PC-3 (cell line): ENCODE measurements around the gene DERA. TPM values are rescaled to one million over a fixed set of nuclear protein-coding genes. Genes with fewer than 3 reads are reported as not detected.

Source experiments
- ATAC-seq: fragments of 200-7000 bp; cut with Tn5 transposase; 2 replicates; pipeline ENCODE4 v1.9.1; 2020; ENCODE audit warnings: mild to moderate bottlenecking, moderate library complexity
- BruUV-seq: library from RNA; stranded (reverse); fragments of 400-500 nt; replicated peaks from 2 replicates; lab custom pipeline; 2021; lab: Mats Ljungman, UMichigan
- CTCF ChIA-PET: fragments of 300-600 bp; sonication (Branson Sonifier 250); formaldehyde crosslinking; loops from one replicate; lab custom pipeline; 2022; ENCODE audit warnings: antibody characterized with exemption; lab: Charles Lee
- POLR2A ChIA-PET: fragments of 300-600 bp; sonication (Branson Sonifier 250); formaldehyde crosslinking; loops from one replicate; lab custom pipeline; 2022; ENCODE audit warnings: antibody characterized with exemption; ENCODE audit not compliant: unreplicated experiment; lab: Charles Lee
- DNase-seq: peaks from one replicate; pipeline ENCODE4 v3.0.0-alpha.2; 2015
- H2AFZ ChIP-seq: fragments of 300-600 bp; sonication (generic); 2 replicates; pipeline ENCODE4 v1.6.0; 2016; ENCODE audit warnings: antibody characterized with exemption, low read length
- H3F3A ChIP-seq: fragments of 300-600 bp; sonication (generic); one replicate; pipeline ENCODE4 v1.6.0; 2017; ENCODE audit warnings: antibody characterized with exemption, low read length, control low read depth, mild to moderate bottlenecking; ENCODE audit not compliant: unreplicated experiment
- H3K27ac ChIP-seq: fragments of 300-600 bp; sonication (generic); 2 replicates; pipeline ENCODE4 v1.5.1; 2016; ENCODE audit warnings: mild to moderate bottlenecking, low read length
- H3K27me3 ChIP-seq: fragments of 300-600 bp; sonication (generic); 2 replicates; pipeline ENCODE4 v1.6.1; 2016; ENCODE audit warnings: low read length, mixed read lengths
- H3K36me3 ChIP-seq: fragments of 300-600 bp; sonication (generic); 2 replicates; pipeline ENCODE4 v1.6.1; 2016; ENCODE audit warnings: low read depth, mixed run types, low read length, mixed read lengths
- H3K4me1 ChIP-seq: fragments of 300-600 bp; sonication (generic); 2 replicates; pipeline ENCODE4 v1.5.1; 2016; ENCODE audit warnings: low read length; ENCODE audit not compliant: insufficient read depth
- H3K4me2 ChIP-seq: fragments of 300-600 bp; sonication (generic); 2 replicates; pipeline ENCODE4 v1.6.0; 2016; ENCODE audit warnings: low read length
- H3K4me3 ChIP-seq: fragments of 300-600 bp; sonication (generic); 2 replicates; pipeline ENCODE4 v1.5.1; 2016; ENCODE audit warnings: mild to moderate bottlenecking, low read length, mixed read lengths
- H3K79me2 ChIP-seq: fragments of 300-600 bp; sonication (generic); 2 replicates; pipeline ENCODE4 v1.6.1; 2017; ENCODE audit warnings: low read length, mixed read lengths
- H3K9ac ChIP-seq: fragments of 300-600 bp; sonication (generic); 2 replicates; pipeline ENCODE4 v1.6.0; 2016; ENCODE audit warnings: mild to moderate bottlenecking, low read length
- H3K9me2 ChIP-seq: fragments of 300-600 bp; sonication (generic); replicated peaks from 2 replicates; pipeline ENCODE4 v1.6.1; 2016; ENCODE audit warnings: mixed run types, low read length, mixed read lengths
- H3K9me3 ChIP-seq: fragments of 300-600 bp; sonication (generic); 2 replicates; pipeline ENCODE4 v1.6.1; 2016; ENCODE audit warnings: low read length, mixed read lengths
- H4K20me1 ChIP-seq: fragments of 300-600 bp; sonication (generic); 2 replicates; pipeline ENCODE4 v1.6.1; 2016; ENCODE audit warnings: low read length, mixed read lengths
- CTCF ChIP-seq: fragments of 300-600 bp; sonication (generic); conservative IDR thresholded peaks from 2 replicates; pipeline ENCODE4 v1.5.1; 2017; ENCODE audit warnings: antibody characterized with exemption, low read depth, mild to moderate bottlenecking, low read length
- EZH2 ChIP-seq: fragments of 300-600 bp; sonication (generic); IDR thresholded peaks from one replicate; pipeline ENCODE4 v1.6.1; 2017; ENCODE audit warnings: antibody characterized with exemption, mild to moderate bottlenecking, low read length; ENCODE audit not compliant: unreplicated experiment
- EZH2phosphoT487 ChIP-seq: fragments of 300-600 bp; sonication (generic); IDR thresholded peaks from 2 replicates; pipeline ENCODE4 v1.6.1; 2018; ENCODE audit warnings: mild to moderate bottlenecking, antibody characterized with exemption, low read length, borderline replicate concordance
- intact Hi-C: fragments of 100-400 bp; cut with micrococcal nuclease; formaldehyde crosslinking; loops from 2 replicates; pipeline ENCODE4 v1.9.0; 2023
- total RNA-seq: library from RNA; depleted of rRNA; stranded (reverse); fragments of >200 nt; gene quantifications from 2 replicates; pipeline ENCODE4 v1.2.3, GENCODE V29; 2014

DERA gene
- total RNA-seq, 1 experiment from 2014 or later: 49.4 TPM

- TF ChIP-seq EZH2 (no peak), EZH2phosphoT487 (no peak), CTCF (no peak)
- ATAC-seq (no peak), DNase-seq (no peak)
- no peaks in the 10 kb centered on the region for H3K36me3 ChIP-seq
- BruUV-seq: no TSS peak
- POLR2A ChIA-PET: no interaction called here
- no peaks in the 10 kb centered on the region for H4K20me1 ChIP-seq
- no peak overlapping the region for H2AFZ ChIP-seq
- no peaks in the 10 kb centered on the region for H3K27me3 ChIP-seq
- H3K27ac ChIP-seq: no peak overlapping the region
- no peak overlapping the region for H3K9ac ChIP-seq
- H3K9me2 ChIP-seq: no peaks in the 10 kb centered on the region
- H3K4me3 ChIP-seq: no peak overlapping the region
- CTCF ChIA-PET: no interaction called here
- no peaks in the 10 kb centered on the region for H3F3A ChIP-seq
- intact Hi-C loops: no loop called here
- no peak overlapping the region for H3K4me2 ChIP-seq
- 0 out of 2 replicates have a peak, but pooled peaks cover 7% of the 10 kb centered on the region for H3K79me2 ChIP-seq
- no peaks in the 10 kb centered on the region for H3K9me3 ChIP-seq
- H3K4me1 ChIP-seq: no peaks in the 10 kb centered on the region
Measured at GRCh38 chr12:15918066-15918465, 6.9 kb downstream of the DERA start.

GRCh38 chr12:15919418-15919817, 8.3 kb downstream of the DERA start:
- no peak overlapping the region for H3K27ac ChIP-seq
- H3K36me3 ChIP-seq: no peaks in the 10 kb centered on the region
- no peaks in the 10 kb centered on the region for H3K4me1 ChIP-seq
- ATAC-seq (no peak), DNase-seq (no peak)
- H3F3A ChIP-seq: no peaks in the 10 kb centered on the region
- H3K27me3 ChIP-seq: no peaks in the 10 kb centered on the region
- no peaks in the 10 kb centered on the region for H3K79me2 ChIP-seq
- no peak for TF ChIP-seq EZH2
- H4K20me1 ChIP-seq: no peaks in the 10 kb centered on the region
- no peaks in the 10 kb centered on the region for H3K9me3 ChIP-seq
- H3K4me3 ChIP-seq: no peak overlapping the region
- BruUV-seq: no TSS peak
- ChIA-PET POLR2A (no interaction called here), CTCF (no interaction called here)
- H3K4me2 ChIP-seq: no peak overlapping the region
- H2AFZ ChIP-seq: no peak overlapping the region
- H3K9ac ChIP-seq: no peak overlapping the region
- H3K9me2 ChIP-seq: no peaks in the 10 kb centered on the region
- intact Hi-C loops: no loop called here

DNA sequence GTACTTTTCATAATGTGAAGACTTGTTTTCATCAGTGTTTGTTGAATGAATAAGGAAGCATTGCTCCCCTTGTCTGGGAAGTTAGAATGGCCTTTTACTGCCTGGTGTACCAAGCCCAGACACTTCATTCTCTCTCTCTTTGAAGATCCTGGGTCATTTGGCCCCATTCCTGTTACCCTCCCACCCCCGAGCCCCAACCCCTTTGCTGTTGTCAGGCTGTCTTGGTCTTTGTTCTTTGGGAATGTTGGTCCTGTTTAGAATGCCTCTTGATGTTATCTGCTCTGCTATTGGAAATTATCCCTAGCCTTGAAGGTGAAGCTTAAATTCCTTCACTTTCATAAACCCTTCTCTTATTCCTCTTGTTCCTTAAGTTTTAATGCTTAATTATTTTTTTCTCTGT, 13.8 kb downstream of the DERA start:
- no peaks in the 10 kb centered on the region for H4K20me1 ChIP-seq

More for the DNA sequence above, 13.8 kb downstream of the DERA start:
- DNase-seq (no peak), ATAC-seq (no peak)
- TF ChIP-seq EZH2phosphoT487: no peak
- TF ChIP-seq EZH2: no peak
- no peak for TF ChIP-seq CTCF
- no TSS peak for BruUV-seq
- no peaks in the 10 kb centered on the region for H3K9me2 ChIP-seq
- ChIA-PET CTCF (no interaction called here), POLR2A (no interaction called here)
- H3K4me3 ChIP-seq: no peak overlapping the region
- H3K4me2 ChIP-seq: no peak overlapping the region
- no peaks in the 10 kb centered on the region for H3K79me2 ChIP-seq
- no peak overlapping the region for H3K27ac ChIP-seq
- no peaks in the 10 kb centered on the region for H3K27me3 ChIP-seq
- intact Hi-C loops: no loop called here
- no peaks in the 10 kb centered on the region for H3K9me3 ChIP-seq
- no peak overlapping the region for H2AFZ ChIP-seq
- no peak overlapping the region for H3K9ac ChIP-seq
- H3K36me3 ChIP-seq: no peaks in the 10 kb centered on the region
- H3F3A ChIP-seq: no peaks in the 10 kb centered on the region
- H3K4me1 ChIP-seq: peaks cover 9% of the 10 kb centered on the region
